Measurements from ENCODE around the gene CHIC2. TPM values are rescaled to one million over a fixed set of nuclear protein-coding genes. Genes with fewer than 3 reads are reported as not detected.

The CHIC2 gene
- total RNA-seq, 4 donors from 2014 or later, result 22.2 to 36.7 (median 29.0) TPM

DNA sequence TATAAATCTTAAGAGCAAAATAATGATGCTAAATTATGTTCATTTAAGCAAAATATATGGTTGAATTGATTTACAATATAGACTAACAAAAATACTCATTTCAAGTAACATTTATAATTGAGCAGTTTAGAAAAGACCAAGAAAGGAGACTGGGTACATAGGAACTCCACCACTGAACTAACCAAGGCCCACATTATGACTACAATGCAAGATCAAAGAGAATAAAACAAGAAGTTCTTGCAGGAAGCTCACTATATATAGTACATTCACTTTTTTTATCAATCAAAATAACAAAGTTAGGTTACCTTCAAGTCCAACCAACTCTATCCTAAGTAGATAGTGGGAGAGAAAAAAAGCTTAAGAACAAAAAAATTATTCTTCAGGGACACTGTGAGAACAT lies 8.0 kb downstream of the CHIC2 start:
- TF ChIP-seq, protein P1, sequence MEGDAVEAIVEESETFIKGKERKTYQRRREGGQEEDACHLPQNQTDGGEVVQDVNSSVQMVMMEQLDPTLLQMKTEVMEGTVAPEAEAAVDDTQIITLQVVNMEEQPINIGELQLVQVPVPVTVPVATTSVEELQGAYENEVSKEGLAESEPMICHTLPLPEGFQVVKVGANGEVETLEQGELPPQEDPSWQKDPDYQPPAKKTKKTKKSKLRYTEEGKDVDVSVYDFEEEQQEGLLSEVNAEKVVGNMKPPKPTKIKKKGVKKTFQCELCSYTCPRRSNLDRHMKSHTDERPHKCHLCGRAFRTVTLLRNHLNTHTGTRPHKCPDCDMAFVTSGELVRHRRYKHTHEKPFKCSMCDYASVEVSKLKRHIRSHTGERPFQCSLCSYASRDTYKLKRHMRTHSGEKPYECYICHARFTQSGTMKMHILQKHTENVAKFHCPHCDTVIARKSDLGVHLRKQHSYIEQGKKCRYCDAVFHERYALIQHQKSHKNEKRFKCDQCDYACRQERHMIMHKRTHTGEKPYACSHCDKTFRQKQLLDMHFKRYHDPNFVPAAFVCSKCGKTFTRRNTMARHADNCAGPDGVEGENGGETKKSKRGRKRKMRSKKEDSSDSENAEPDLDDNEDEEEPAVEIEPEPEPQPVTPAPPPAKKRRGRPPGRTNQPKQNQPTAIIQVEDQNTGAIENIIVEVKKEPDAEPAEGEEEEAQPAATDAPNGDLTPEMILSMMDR (IDR thresholded peaks at IDR 0.05; ENCODE audit: low read depth), result no peak

DNA sequence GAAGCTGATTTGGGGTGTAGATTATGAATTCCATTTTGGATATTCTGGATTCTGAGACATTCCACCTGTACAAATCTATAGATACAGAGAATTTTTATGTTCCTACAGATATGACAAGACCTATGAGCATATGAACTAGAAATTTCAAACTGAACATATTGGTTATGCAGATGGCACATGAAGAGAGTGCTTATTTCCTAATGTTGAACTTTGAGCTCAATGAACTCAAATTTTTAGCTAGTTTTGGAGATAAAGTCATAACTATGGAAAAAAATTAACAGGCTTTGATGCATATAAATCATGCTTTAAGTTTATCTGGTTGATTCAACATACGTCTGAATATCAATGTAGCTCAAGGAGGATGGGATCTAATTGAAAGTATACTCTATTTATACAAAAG lies 8.9 kb downstream of the CHIC2 start:
- TF ChIP-seq, protein P1 (IDR thresholded peaks at IDR 0.05; ENCODE audit: low read depth), result no peak

DNA sequence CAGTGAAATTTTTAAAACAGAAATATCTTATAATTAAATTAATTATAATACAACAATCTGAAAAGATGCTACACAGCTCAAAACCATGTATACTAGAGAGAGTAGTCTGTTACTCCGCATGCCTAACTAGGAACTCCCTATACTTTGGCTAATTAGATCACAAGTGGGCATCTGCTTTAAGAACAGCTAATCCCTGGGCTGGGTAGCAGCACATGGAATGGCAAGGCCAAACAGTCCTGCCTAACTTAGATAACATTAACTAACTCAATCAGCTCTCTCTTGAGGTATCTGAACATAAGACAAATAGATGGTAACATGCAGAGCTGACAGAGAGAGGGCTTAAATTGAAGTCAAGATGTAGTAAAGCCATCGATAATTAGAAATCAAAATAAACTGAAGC lies 9.9 kb downstream of the CHIC2 start:
- TF ChIP-seq, protein P1 (IDR thresholded peaks at IDR 0.05; ENCODE audit: low read depth), result no peak

DNA sequence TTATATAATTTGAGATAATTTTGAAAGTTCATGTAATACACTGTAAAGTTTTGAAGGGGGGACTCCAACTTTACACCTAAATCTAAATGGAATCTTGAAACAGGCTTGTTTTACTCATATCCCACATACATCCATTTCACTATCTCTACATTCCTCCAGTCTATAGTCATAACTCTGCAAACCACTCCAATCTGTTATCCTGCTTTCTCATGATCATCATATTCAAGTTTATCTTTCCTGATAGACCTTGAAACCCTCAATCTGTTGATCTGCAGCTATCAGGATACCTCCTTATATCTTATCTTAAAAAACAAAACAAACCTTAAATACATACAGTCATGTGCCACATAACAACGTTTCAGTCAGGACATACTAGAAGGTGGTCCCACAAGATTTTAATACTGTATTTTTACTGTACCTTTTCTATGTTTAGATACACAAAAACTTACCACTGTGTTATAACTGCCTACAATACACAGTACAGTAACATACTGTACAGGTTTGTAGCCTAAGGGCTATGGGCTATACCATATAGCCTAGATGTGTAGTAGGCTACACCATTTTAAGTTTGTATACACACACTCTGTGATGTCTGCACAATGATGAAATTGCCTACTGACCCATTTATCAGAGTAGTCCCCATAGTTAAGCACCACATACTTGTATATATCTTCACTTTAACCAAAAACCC lies 14.0 kb downstream of the CHIC2 start:
- TF ChIP-seq, protein P1 (IDR thresholded peaks at IDR 0.05; ENCODE audit: low read depth), result no peak

DNA sequence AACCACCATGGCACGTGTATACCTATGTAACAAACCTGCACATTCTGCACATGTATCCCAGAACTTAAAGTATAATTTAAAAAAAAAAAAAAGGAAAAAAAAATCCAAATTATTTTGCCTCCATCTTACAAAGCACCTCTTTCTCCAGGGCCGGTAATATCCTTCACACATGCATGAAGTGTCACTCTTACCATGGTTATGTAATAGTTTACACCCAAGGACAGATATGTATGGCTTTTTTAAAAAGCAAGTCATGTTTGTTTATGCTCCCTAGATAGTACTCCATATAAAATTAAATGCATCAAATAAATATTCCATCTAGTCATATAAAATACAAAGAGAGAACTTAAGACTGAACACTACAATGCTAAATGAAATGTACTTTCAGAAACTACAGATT lies 22.5 kb downstream of the CHIC2 start:
- TF ChIP-seq, protein P1 (IDR thresholded peaks at IDR 0.05; ENCODE audit: low read depth), result no peak

DNA sequence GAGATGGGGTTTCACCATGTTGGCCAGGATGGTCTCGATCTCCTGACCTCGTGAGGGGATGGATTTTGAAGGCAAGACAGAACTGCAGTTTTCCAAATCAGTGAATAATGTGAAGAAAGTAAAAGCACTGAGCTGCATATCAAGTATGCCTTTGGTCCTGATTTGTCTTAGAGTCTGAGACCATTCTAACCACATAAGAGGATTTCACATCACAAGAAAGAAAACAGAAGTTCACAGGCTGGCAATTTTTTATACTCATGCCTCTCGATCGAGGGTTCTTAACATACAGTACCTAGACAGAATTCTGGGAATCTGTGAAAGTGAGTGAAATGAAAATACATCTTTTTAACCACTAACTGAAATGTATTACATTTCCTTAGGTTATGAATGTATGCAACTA lies 23.3 kb downstream of the CHIC2 start:
- TF ChIP-seq, protein P1 (IDR thresholded peaks at IDR 0.05; ENCODE audit: low read depth), result no peak

DNA sequence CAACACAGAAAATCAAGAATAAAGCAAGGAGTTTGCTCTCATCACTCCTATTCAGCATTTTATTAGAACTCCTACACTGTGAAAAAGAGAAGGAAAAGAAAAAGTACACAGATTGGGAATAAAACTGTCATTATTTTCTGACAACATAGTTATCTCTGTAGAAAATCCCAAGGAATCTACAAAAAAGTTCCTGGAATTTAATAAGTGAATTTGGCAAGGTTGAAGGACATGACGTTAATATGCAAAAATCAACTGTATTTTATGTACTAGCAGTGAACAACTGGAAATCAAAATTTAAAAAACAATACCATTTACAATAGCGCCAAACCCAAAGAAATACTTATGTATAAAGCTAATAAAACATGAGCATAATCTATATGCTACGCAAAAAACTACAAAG lies 26.3 kb downstream of the CHIC2 start:
- TF ChIP-seq, protein P1 (IDR thresholded peaks at IDR 0.05; ENCODE audit: low read depth), result no peak
